NCI-H2171 (cell line): ENCODE data around the gene SATB2.

Experiments
- DNase-seq: peaks from one replicate; lab custom pipeline; 2025; lab: John Stamatoyannopoulos, UW

The SATB2 gene

GRCh38 chr2:199322151-199322550 lies 135.6 kb downstream of the SATB2 start:
- no peak for DNase-seq

GRCh38 chr2:199317646-199318045 lies 140.1 kb downstream of the SATB2 start:
- no peak for DNase-seq

GRCh38 chr2:199316851-199317250 lies 140.9 kb downstream of the SATB2 start:
- no peak for DNase-seq

- no peak for DNase-seq
These were observed 142.2 kb downstream of the SATB2 start for GRCh38 chr2:199315299-199316179.

GRCh38 chr2:199312931-199313330 lies 144.8 kb downstream of the SATB2 start:
- no peak for DNase-seq

GRCh38 chr2:199310771-199311585 lies 146.8 kb downstream of the SATB2 start:
- DNase-seq = peak; percentile 80

- peak; percentile 91 for DNase-seq
These were observed 147.8 kb downstream of the SATB2 start for GRCh38 chr2:199309973-199310372.

GRCh38 chr2:199309411-199309810 lies 148.3 kb downstream of the SATB2 start:
- no peak for DNase-seq

- DNase-seq = no peak
These were observed 149.2 kb downstream of the SATB2 start for GRCh38 chr2:199308567-199308966.

GRCh38 chr2:199307461-199307860 lies 150.3 kb downstream of the SATB2 start:
- no peak for DNase-seq

- DNase-seq = no peak
These were observed 151.6 kb downstream of the SATB2 start for GRCh38 chr2:199306116-199306515.

- no peak for DNase-seq
These were observed 154.0 kb downstream of the SATB2 start for GRCh38 chr2:199303728-199304177.

- DNase-seq = no peak
These were observed 154.9 kb downstream of the SATB2 start for GRCh38 chr2:199302851-199303250.

- DNase-seq = no peak
These were observed 169.3 kb downstream of the SATB2 start for GRCh38 chr2:199288424-199288823.

GRCh38 chr2:199282309-199282708 lies 175.4 kb downstream of the SATB2 start:
- DNase-seq = no peak

GRCh38 chr2:199279146-199279545 lies 178.6 kb downstream of the SATB2 start:
- no peak for DNase-seq

GRCh38 chr2:199278099-199278498 lies 179.6 kb downstream of the SATB2 start:
- DNase-seq = no peak

- no peak for DNase-seq
These were observed 184.7 kb downstream of the SATB2 start for GRCh38 chr2:199273042-199273511.

GRCh38 chr2:199261936-199262335 lies 195.8 kb downstream of the SATB2 start:
- DNase-seq = no peak

- DNase-seq = no peak
These were observed 196.5 kb downstream of the SATB2 start for GRCh38 chr2:199261239-199261638.

GRCh38 chr2:199259671-199260070 lies 198.1 kb downstream of the SATB2 start:
- DNase-seq = no peak

- no peak for DNase-seq
These were observed 199.4 kb downstream of the SATB2 start for GRCh38 chr2:199258291-199258690.
